Kidney epithelial cell (primary cell): Measurements from ENCODE around the gene MRPS7. TPM values are rescaled to one million over a fixed set of nuclear protein-coding genes. Genes with fewer than 3 reads are reported as not detected.
"Not testable (repeated sequence)": the region's sequence is repeated elsewhere in the genome, so short reads cannot be mapped to it uniquely, and the experiment has no call there.

Source experiments
- DNase-seq: peaks from one replicate; pipeline ENCODE4 v3.0.0-alpha.2; 2010; ENCODE audit warnings: low read depth
- H3K27me3 ChIP-seq: 2 replicates; pipeline ENCODE4 v1.6.0; 2011; ENCODE audit warnings: low read length; ENCODE audit not compliant: control insufficient read depth, insufficient read depth
- H3K36me3 ChIP-seq: 2 replicates; pipeline ENCODE4 v1.5.1; 2011; ENCODE audit warnings: low read length; ENCODE audit not compliant: control insufficient read depth, insufficient read depth
- H3K4me3 ChIP-seq: 2 replicates; pipeline ENCODE4 v1.5.1; 2011; ENCODE audit warnings: low read depth, mild to moderate bottlenecking, control low read depth, low read length
- total RNA-seq: library from RNA; depleted of rRNA; stranded (reverse); fragments of >200 nt; gene quantifications from 2 replicates; pipeline ENCODE4 v1.2.3, GENCODE V29; 2015
- TF ChIP-seq, protein P1 (sequence below): IDR thresholded peaks from 2 replicates; pipeline ENCODE4 v1.5.1; 2011; ENCODE audit warnings: mild to moderate bottlenecking, moderate library complexity, low read length, control low read depth, inconsistent platforms; ENCODE audit not compliant: insufficient read depth, poor library complexity, severe bottlenecking

The MRPS7 gene
- total RNA-seq, 1 donor from 2014 or later: 57.8 TPM

DNA sequence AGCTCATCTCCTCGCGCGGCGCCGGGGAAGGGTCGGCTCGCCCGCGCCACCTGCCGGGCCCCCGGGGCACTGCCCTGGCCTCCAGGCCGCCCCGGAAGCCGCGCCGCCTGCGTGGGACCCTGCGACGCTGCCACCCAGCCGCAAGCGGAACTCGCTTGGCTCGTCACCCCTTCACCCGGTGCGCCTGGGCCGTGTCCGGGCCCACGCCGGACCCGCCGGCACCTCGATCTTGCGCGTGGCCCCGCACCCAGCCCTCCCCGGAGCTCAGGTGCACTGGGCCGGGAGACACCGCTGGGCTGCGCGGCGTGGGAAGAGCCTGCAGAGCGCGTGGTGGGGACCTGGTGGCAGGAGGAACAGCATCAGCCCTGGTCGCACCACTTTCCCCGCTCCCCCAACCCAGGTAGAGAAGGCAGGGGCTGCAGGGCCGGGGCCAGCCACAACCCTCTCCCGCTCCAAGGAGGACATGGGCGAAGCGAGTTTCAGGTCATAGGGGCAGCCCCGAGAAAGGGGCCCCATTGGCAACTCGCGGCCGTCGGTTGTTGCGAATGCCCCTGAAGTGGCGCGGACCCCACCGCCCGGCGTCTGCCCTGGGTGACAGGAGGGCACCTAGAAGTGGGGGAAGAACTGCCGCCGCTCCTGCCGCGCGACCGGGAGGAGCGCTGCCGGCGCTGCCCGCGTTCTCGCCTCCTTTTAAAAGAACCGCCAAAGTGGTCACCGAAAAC, 9.7 kb downstream of the MRPS7 start:
- DNase-seq: no peak
- TF ChIP-seq, protein P1, sequence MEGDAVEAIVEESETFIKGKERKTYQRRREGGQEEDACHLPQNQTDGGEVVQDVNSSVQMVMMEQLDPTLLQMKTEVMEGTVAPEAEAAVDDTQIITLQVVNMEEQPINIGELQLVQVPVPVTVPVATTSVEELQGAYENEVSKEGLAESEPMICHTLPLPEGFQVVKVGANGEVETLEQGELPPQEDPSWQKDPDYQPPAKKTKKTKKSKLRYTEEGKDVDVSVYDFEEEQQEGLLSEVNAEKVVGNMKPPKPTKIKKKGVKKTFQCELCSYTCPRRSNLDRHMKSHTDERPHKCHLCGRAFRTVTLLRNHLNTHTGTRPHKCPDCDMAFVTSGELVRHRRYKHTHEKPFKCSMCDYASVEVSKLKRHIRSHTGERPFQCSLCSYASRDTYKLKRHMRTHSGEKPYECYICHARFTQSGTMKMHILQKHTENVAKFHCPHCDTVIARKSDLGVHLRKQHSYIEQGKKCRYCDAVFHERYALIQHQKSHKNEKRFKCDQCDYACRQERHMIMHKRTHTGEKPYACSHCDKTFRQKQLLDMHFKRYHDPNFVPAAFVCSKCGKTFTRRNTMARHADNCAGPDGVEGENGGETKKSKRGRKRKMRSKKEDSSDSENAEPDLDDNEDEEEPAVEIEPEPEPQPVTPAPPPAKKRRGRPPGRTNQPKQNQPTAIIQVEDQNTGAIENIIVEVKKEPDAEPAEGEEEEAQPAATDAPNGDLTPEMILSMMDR: no peak
- Histone ChIP-seq H3K4me3 (peak overlapping the region; percentile 91), H3K36me3 (no peaks in the 10 kb centered on the region), H3K27me3 (no peaks in the 10 kb centered on the region)

DNA sequence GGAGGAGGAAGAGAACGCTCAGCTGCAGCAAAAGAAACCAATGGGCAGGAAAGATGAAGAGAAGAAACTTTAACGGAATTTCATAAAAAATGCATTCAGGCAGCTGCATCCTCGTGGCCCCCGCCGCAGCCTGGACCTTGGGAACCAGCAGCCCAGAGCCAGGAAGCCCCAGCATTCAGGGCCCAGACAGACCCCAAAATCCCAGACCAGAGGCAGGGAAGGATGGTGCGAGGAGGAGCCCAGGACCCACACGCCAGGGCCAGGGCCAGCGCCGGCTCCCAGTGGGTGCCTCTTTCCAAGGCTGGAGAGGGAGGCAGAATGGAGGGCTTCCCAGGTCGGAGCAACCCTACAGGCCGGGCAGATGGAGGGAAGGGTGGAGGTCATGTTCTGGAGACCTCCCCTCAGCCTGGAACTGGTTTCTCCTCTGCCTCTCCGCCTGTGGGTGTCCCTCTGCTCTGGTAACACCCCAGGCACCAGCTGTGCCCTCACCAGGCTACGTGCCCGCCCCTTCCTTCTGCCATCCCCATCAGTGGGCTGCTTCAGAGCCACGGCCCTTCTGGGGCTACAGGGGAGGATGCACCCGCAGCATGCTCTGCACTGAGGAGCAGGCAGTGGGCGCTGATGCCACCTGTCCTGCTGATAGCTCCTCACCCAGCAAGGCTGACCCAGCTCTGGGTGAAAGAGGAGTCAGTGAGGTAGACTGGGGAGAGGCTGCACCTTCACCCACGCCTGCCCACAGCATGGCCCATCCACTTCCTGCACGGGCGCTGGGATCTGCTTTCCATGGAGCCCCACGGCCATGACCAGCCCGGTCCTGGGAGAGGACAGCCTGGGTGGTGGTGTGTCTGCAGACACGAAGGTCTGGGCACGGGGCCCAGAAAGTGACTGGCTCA, 10.5 kb downstream of the MRPS7 start:
- DNase-seq: no peak
- Histone ChIP-seq H3K36me3 (peaks cover 2% of the 10 kb centered on the region), H3K27me3 (no peaks in the 10 kb centered on the region), H3K4me3 (peak overlapping the region; percentile 91)
- TF ChIP-seq, protein P1: peak; percentile 1

DNA sequence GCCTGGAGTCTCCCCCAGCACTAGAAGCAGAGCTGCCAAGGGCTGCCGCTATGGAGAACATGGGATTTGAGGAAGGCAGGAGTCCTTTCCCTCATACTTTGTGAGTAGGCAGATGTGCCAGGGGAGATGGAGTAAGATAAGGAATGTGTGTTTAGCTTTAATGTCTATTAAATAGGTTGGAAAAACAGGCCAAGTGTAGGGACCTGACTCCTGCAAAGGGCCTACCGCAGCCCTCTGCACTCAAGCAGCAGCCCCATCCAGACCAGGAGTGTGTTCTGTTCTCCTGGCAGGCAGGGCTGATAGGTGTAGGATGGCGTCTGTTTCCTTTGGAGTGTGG, 11.1 kb downstream of the MRPS7 start:
- Histone ChIP-seq H3K27me3 (no peaks in the 10 kb centered on the region), H3K36me3 (peaks cover 2% of the 10 kb centered on the region), H3K4me3 (no peak overlapping the region)
- DNase-seq: no peak
- TF ChIP-seq, protein P1: no peak

DNA sequence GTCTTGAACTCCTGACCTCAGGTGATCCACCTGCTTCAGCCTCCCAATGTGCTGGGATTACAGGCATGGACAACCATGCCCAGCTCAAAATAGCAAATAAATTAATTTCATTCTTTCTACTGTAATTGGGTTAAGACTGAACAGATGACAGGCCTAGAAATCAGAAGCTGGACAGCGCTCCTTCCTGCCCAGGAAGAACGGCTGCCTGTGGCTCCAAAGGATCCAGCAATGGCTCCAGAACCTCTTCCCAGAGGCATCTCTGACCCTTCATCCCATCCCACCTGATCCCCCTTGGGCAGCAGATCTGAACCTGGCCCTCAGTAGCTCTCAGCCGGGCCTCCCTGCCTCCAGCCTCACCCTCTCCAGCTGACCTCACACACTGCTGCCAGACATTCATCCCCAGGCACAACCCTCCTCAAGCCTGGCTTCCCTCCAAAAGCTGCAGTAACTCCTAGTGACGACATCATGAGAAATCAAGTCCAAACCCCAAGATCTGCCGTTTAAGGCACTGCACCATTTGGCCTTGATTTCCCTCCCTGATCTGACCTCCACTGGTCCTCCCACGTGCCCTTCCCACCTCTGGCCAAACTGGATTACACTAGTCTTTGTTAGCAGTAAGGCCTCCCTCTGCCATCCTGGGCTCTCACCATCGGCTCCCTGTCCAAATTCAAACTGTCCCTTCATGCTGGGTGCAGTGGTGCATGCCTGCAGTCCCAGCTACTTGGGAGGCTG, 12.5 kb downstream of the MRPS7 start:
- TF ChIP-seq, protein P1: no peak
- peaks cover 2% of the 10 kb centered on the region for H3K36me3 ChIP-seq
- no peak for DNase-seq
- H3K27me3 ChIP-seq: no peaks in the 10 kb centered on the region
- no peak overlapping the region for H3K4me3 ChIP-seq

DNA sequence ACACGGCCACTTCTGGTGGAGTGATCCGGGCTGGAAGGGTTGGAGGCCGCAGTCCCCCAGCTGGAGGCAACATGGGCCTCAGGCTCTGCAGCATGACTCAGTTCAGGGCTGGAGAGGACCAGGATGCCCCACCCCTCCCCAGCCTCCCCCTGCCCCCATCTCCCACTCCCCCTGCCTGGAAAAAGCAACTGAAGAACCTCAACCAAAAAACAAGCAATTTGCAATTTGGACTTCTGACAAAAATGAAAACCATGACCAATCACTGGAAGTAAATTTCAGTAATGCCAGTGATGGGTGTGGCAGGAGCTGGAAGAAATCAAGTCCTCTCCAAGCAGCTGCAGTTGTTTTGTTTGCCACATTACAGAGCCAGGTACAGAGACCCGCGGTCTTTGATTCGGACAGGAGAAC, 16.0 kb downstream of the MRPS7 start:
- TF ChIP-seq, protein P1: no peak
- Histone ChIP-seq H3K36me3 (peaks cover 2% of the 10 kb centered on the region), H3K4me3 (no peak overlapping the region), H3K27me3 (no peaks in the 10 kb centered on the region)
- no peak for DNase-seq

DNA sequence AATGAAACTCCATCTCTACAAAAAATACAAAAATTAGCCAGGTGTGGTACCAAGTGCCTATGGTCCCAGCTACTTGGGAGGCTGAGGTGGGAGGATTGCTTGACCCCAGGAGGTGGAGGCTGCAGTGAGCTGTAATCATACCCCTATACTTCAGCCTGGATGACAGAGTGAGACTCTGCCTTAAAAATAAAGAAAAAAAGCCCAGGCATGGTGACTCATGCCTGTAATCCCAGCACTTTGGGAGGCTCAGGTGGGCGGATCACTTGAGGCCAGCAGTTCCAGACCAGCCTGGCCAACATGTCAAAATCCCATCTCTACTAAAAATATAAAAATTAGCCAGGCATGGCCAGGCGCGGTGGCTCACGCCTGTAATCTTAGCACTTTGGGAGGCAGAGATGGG, 18.5 kb downstream of the MRPS7 start:
- not testable (repeated sequence) for H3K4me3 ChIP-seq, DNase-seq, H3K27me3 ChIP-seq, H3K36me3 ChIP-seq
